ENCODE data around the gene EEF1A2.
A peak's percentile ranks its signal among the peaks of the same experiment; 100 is the strongest.
"Not testable (repeated sequence)": the region's sequence is repeated elsewhere in the genome, so short reads cannot be mapped to it uniquely, and the experiment has no call there.

Gene EEF1A2

GRCh38 chr20:63520504-63520933, 21.6 kb upstream of the EEF1A2 start, which contains the start of gene PPDPF:
Gene PPDPF, plus strand, starts transcription at chr20:63520765. Its CDS starts 544 bp downstream, at chr20:63521309.
- H3K4me3 ChIP-seq (ENCODE audit: low read length), result peak within 1 kb of the TSS; percentile 73
- no peak for TF ChIP-seq ZNF274 (IDR thresholded peaks at IDR 0.05; ENCODE audit: low read depth, low read length)

DNA sequence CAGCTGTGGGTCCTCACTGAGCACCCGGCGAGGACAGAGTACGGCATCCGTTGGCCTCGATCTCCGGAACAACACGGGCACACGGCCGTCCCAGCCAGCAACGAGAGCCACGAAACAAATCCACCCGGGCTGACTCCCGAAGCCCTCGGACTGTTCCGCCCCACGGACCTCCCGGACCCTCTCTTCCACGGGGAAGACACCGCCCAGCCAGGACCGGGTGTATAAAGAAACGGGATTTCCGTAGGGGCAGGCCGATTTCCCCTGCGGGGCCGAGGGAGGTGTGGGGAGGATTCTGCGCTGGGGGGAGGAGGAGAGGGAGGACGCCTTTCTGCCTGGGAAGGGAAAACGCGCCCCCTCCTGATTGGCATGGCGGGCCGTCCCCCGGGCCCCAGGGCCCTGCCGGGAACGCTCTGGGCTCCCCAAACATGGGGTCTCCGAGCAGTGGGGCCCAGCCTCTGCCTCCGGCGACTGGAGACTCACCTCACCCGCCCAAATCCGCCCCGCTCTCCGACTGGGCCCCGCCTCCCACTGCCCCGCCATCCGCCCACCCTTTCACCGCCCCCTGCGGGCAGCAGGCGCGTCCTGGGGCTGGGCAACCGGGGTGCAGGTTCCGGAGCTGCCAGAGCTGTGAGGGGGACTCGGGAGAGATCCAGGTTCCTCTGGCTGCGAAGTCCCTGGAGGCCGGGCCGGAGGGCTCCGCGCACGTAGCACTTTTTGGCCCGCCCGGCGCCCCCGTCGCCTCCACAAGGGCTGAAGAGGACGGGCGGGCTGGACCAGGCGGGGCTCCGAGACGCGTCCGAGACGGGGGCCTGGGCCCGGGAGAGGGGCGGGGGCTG, 21.0 kb upstream of the EEF1A2 start:
- H3K4me3 ChIP-seq (ENCODE audit: low read length), result peak overlapping the region; percentile 62; the same call in 1 of the 2 replicates
- no peak for TF ChIP-seq ZNF274 (IDR thresholded peaks at IDR 0.05; ENCODE audit: low read depth, low read length)

- no peak for TF ChIP-seq ZNF274 (IDR thresholded peaks at IDR 0.05; ENCODE audit: low read depth, low read length)
- H3K4me3 ChIP-seq (ENCODE audit: low read length), result no peak overlapping the region; the same call in 1 of the 2 replicates
Measured at GRCh38 chr20:63518946-63519667, 20.2 kb upstream of the EEF1A2 start.

DNA sequence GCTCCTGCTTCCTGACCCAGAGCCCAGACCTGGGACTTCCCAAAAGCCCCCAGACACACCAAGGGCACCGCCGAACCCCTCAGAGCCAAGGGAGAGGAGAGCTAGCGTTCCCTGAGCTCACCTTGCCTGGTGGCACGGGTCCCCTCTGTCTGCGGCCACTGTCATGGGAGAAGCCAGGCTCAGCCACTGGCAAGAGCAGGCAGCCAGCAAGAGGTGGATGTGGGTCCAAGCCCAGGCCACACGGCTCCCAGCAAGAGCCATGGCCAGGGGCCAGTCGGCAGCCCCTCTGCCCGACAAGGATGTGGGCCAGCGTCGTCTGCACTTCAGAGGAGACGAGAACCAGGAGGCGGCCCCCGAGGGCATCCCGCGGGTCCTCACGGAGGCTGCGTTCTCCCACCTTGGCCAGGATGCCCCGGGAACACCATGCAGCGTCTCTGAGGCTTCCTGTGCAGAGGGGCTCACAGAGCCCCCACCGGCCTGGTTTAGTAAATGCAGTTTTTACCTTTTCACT, 19.5 kb upstream of the EEF1A2 start:
- no peak for TF ChIP-seq ZNF274 (IDR thresholded peaks at IDR 0.05; ENCODE audit: low read depth, low read length)
- no peak overlapping the region for H3K4me3 ChIP-seq (ENCODE audit: low read length)

- TF ChIP-seq ZNF274 (IDR thresholded peaks at IDR 0.05; ENCODE audit: low read depth, low read length), result no peak
- H3K4me3 ChIP-seq (ENCODE audit: low read length), result no peak overlapping the region
Measured at GRCh38 chr20:63517376-63518309, 18.8 kb upstream of the EEF1A2 start.

GRCh38 chr20:63514520-63514919, 15.6 kb upstream of the EEF1A2 start:
- not testable (repeated sequence) for H3K4me3 ChIP-seq (ENCODE audit: low read length)

- no peak for TF ChIP-seq ZNF274 (IDR thresholded peaks at IDR 0.05; ENCODE audit: low read depth, low read length)
Measured at GRCh38 chr20:63513207-63513606, 14.3 kb upstream of the EEF1A2 start.

GRCh38 chr20:63509088-63509564, 10.2 kb upstream of the EEF1A2 start:
- TF ChIP-seq ZNF274 (IDR thresholded peaks at IDR 0.05; ENCODE audit: low read depth, low read length), result no peak
- no peak overlapping the region for H3K4me3 ChIP-seq (ENCODE audit: low read length)

More at GRCh38 chr20:63513207-63513606, 14.3 kb upstream of the EEF1A2 start:
- no peak overlapping the region for H3K4me3 ChIP-seq (ENCODE audit: low read length)

- no peak for TF ChIP-seq ZNF274 (IDR thresholded peaks at IDR 0.05; ENCODE audit: low read depth, low read length)
- no peak overlapping the region for H3K4me3 ChIP-seq (ENCODE audit: low read length)
Measured at GRCh38 chr20:63508072-63508768, 9.3 kb upstream of the EEF1A2 start.

DNA sequence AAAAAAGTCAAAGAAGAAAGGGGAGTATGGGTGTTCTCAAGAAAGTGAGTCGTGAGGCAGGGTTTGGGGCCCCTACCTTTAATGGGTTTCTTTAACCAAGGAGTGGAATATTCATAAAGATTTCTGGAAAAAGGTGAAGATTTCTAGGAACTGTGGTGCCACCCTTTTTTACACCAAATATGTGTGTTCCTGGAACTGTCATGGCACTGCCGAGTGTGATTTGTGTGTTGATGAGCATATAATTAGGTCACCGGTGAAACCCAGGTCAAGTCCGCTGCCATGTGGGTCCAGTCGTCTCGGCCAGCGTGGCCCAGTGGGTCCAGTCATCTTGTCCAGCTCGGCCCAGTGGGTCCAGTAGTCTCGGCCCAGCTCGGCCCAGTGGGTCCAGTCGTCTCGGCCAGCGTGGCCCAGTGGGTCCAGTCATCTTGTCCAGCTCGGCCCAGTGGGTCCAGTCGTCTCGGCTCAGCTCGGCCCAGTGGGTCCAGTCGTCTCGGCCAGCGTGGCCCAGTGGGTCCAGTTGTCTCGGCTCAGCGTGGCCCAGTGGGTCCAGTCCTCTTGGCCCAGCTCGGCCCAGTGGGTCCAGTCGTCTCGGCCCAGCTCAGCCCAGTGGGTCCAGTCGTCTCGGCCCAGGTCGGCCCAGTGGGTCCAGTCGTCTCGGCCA, 8.3 kb upstream of the EEF1A2 start:
- no peak overlapping the region for H3K4me3 ChIP-seq (ENCODE audit: low read length)
- no peak for TF ChIP-seq ZNF274 (IDR thresholded peaks at IDR 0.05; ENCODE audit: low read depth, low read length)

- TF ChIP-seq ZNF274 (IDR thresholded peaks at IDR 0.05; ENCODE audit: low read depth, low read length), result no peak
- no peak overlapping the region for H3K4me3 ChIP-seq (ENCODE audit: low read length)
Measured at GRCh38 chr20:63505723-63506122, 6.8 kb upstream of the EEF1A2 start.

DNA sequence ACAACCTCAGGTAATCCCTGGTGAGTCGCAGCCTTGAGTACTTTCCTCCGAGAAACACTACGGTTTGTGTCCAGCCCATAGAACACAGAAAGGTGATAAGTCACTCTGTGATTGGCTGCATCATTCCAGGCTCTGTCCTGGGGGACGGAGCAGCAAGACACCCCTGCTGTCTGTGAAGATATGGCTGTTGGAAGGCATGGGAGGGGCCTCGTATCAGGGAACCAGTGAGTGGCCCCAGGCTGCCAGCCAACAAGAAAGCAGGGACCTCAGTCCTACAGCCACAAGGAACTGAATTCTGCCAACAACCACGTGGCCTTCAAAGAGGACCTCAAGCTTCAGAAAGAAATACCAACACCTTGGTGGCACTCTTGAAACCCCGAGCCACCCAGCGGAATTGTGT, 6.4 kb upstream of the EEF1A2 start:
- no peak overlapping the region for H3K4me3 ChIP-seq (ENCODE audit: low read length)
- TF ChIP-seq ZNF274 (IDR thresholded peaks at IDR 0.05; ENCODE audit: low read depth, low read length), result no peak

DNA sequence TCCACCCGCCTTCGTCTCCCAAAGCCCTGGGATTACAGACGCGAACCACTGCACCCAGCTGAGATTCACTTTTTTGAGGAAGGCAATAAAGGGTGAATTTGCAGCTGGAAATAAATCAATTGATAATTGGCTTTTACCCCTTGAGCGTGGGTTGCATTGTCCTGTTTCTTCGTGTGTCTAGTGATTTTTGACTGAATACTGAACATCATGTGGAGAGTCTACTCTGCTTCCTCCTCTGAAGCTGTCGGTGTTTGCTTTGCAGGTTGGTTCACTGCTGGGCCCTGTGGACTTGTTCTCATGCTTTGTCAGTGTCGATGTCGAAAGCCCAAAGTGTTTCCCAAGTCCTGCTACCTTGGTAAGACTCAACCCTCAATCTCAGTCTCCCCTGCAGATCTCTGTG, 5.8 kb upstream of the EEF1A2 start:
- no peak for TF ChIP-seq ZNF274 (IDR thresholded peaks at IDR 0.05; ENCODE audit: low read depth, low read length)
- no peak overlapping the region for H3K4me3 ChIP-seq (ENCODE audit: low read length)
